Fibroblast of lung (primary cell): ENCODE data around the gene DAPK1. TPM values are rescaled to one million over a fixed set of nuclear protein-coding genes. Genes with fewer than 3 reads are reported as not detected.

Experiments
- DNase-seq, 2 donors: peaks; one replicate each; pipeline versions ENCODE4 v3.0.0 to v3.0.0-alpha.2; 2010; ENCODE audit warnings: low read depth in 2 of 2
- H2AFZ ChIP-seq: 2 replicates; pipeline ENCODE4 v1.5.1; 2012; ENCODE audit warnings: low read length, control low read depth, inconsistent platforms
- H3K27ac ChIP-seq: 2 replicates; pipeline ENCODE4 v1.5.1; 2011; ENCODE audit warnings: low read length, control low read depth; ENCODE audit not compliant: insufficient read depth
- H3K27me3 ChIP-seq: 2 replicates; pipeline ENCODE4 v1.5.1; 2011; ENCODE audit warnings: mild to moderate bottlenecking, low read length; ENCODE audit not compliant: control insufficient read depth, insufficient read depth
- H3K36me3 ChIP-seq: 2 replicates; pipeline ENCODE4 v1.5.1; 2011; ENCODE audit warnings: low read length; ENCODE audit not compliant: control insufficient read depth, insufficient read depth
- H3K4me1 ChIP-seq: 2 replicates; pipeline ENCODE4 v1.5.1; 2011; ENCODE audit warnings: low read length; ENCODE audit not compliant: control insufficient read depth, insufficient read depth; ENCODE audit errors: extremely low read depth
- H3K4me2 ChIP-seq: 2 replicates; pipeline ENCODE4 v1.5.1; 2011; ENCODE audit warnings: low read length, control low read depth; ENCODE audit not compliant: insufficient read depth; ENCODE audit errors: extremely low read depth
- H3K4me3 ChIP-seq, 4 experiments: fragments of 200-600 bp in 1 of 4; sonication (generic) in 1 of 4; replicated peaks in 1 of 4; 2 replicates each; pipeline ENCODE4 v1.5.1; 2011 to 2016; ENCODE audit warnings: low read length in 4 of 4, low read depth in 3 of 4, mild to moderate bottlenecking in 3 of 4, control low read depth in 2 of 4, inconsistent platforms in 1 of 4, mixed read lengths in 1 of 4; ENCODE audit not compliant: insufficient read depth in 1 of 4; ENCODE audit errors: control extremely low read depth in 1 of 4
- H3K79me2 ChIP-seq: 2 replicates; pipeline ENCODE4 v1.5.1; 2012; ENCODE audit warnings: mild to moderate bottlenecking, low read length, inconsistent platforms; ENCODE audit not compliant: control insufficient read depth, insufficient read depth
- H3K9ac ChIP-seq: 2 replicates; pipeline ENCODE4 v1.5.1; 2011; ENCODE audit warnings: mild to moderate bottlenecking, low read length, control low read depth; ENCODE audit not compliant: insufficient read depth
- H3K9me3 ChIP-seq: 2 replicates; pipeline ENCODE4 v1.5.1; 2012; ENCODE audit warnings: low read depth, low read length; ENCODE audit not compliant: control insufficient read depth, insufficient read depth
- H4K20me1 ChIP-seq: 2 replicates; pipeline ENCODE4 v1.5.1; 2011; ENCODE audit warnings: low read length; ENCODE audit not compliant: control insufficient read depth, insufficient read depth; ENCODE audit errors: extremely low read depth
- EZH2 ChIP-seq: IDR thresholded peaks from 2 replicates; pipeline ENCODE4 v1.5.1; 2012; ENCODE audit warnings: low read length, control low read depth, mild to moderate bottlenecking; ENCODE audit errors: missing control alignments
- polyA plus RNA-seq, 2 donors: library from polyadenylated mRNA; depleted of rRNA in 1 of 2; stranded (reverse) in 1 of 2; unstranded in 1 of 2; fragments of >200 nt; gene quantifications; 2 replicates each; pipeline ENCODE4 v1.2.1, GENCODE V29; 2011 to 2012; ENCODE audit warnings: missing spikeins in 1 of 2
- total RNA-seq: library from RNA; depleted of rRNA; stranded (reverse); fragments of >200 nt; gene quantifications from 2 replicates; pipeline ENCODE4 v1.2.1, GENCODE V29; 2014
- TF ChIP-seq, protein P1 (sequence below), 2 donors: IDR thresholded peaks in 1 of 2; conservative IDR thresholded peaks in 1 of 2; 1 replicate in 1 of 2; 2 replicates in 1 of 2; pipeline ENCODE4 v1.5.1; 2011 to 2012; ENCODE audit warnings: low read length in 2 of 2, control low read depth in 1 of 2, inconsistent platforms in 1 of 2, low read depth in 1 of 2, mild to moderate bottlenecking in 1 of 2

DAPK1 gene
- total and polyA plus RNA-seq, 2 donors (not counting 1 experiment from before 2014, with no cell fraction given), result 1.1 to 15.5 TPM

DNA sequence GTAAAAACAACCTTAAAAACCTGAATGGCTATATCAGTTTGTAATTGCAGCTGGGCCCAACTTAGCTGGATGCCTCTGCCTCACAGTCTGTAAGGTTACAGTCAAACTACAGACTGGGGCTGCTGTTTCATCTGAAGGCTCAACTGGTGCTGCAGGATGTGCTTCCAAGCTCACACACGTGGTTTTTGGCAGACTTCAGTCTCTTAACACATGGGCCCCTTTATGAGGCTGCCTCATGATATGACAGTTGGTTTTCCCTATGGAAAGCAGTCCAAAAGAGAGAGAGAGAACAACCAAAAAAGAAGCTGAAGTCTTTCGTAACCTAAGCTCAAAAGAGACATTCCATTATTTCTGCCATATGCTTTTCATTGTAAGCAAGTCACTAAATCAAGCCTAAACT lies 255.6 kb downstream of the DAPK1 start:
- H3K9me3 ChIP-seq, result no peaks in the 10 kb centered on the region
- H3K27me3 ChIP-seq, result no peaks in the 10 kb centered on the region
- H3K9ac ChIP-seq, result no peak overlapping the region
- no peak overlapping the region for H3K27ac ChIP-seq
- no peaks in the 10 kb centered on the region for H4K20me1 ChIP-seq
- H2AFZ ChIP-seq, result no peak overlapping the region
- H3K36me3 ChIP-seq, result no peaks in the 10 kb centered on the region
- H3K4me3 ChIP-seq, result no peak overlapping the region
- DNase-seq, result peak in 1 of 2 donors; percentile 23
- H3K79me2 ChIP-seq, result no peaks in the 10 kb centered on the region
- H3K4me2 ChIP-seq, result no peak overlapping the region
- TF ChIP-seq, protein P1, sequence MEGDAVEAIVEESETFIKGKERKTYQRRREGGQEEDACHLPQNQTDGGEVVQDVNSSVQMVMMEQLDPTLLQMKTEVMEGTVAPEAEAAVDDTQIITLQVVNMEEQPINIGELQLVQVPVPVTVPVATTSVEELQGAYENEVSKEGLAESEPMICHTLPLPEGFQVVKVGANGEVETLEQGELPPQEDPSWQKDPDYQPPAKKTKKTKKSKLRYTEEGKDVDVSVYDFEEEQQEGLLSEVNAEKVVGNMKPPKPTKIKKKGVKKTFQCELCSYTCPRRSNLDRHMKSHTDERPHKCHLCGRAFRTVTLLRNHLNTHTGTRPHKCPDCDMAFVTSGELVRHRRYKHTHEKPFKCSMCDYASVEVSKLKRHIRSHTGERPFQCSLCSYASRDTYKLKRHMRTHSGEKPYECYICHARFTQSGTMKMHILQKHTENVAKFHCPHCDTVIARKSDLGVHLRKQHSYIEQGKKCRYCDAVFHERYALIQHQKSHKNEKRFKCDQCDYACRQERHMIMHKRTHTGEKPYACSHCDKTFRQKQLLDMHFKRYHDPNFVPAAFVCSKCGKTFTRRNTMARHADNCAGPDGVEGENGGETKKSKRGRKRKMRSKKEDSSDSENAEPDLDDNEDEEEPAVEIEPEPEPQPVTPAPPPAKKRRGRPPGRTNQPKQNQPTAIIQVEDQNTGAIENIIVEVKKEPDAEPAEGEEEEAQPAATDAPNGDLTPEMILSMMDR (conservative IDR thresholded peaks at IDR 0.05 in 1 of 2, IDR thresholded peaks at IDR 0.05 in 1 of 2; ENCODE audit: low read depth in 1 of 2, low read length in 2 of 2), result no peak
- TF ChIP-seq EZH2, result no peak
- no peaks in the 10 kb centered on the region for H3K4me1 ChIP-seq

Other genes with a start within 250 kb of the DAPK1 start
- 563 and 826 TPM in 2 replicates for gene CTSL, start 228.3 kb downstream of the DAPK1 start, total RNA-seq
- gene CTSL, start 228.3 kb downstream of the DAPK1 start, polyA plus RNA-seq, result 487 and 1,013 TPM in 2 replicates